ENCODE measurements around the gene FAM110C. TPM values are rescaled to one million over a fixed set of nuclear protein-coding genes. Genes with fewer than 3 reads are reported as not detected.

Gene FAM110C
- total and polyA plus RNA-seq, 2 of the 8 experiments (the other 6 are each of a cell fraction or from before 2014, with no cell fraction given) = 4.8 to 13.2 TPM

GRCh38 chr2:90645-91312 lies 44.5 kb upstream of the FAM110C start:
- Histone ChIP-seq H4K91ac (replicated peaks; ENCODE audit: insufficient read length, low read length) (no peak overlapping the region), H2AK5ac (ENCODE audit: low read depth, low read length) (no peak overlapping the region), H3K27me3 (replicated peaks in 1 of 4; ENCODE audit: control insufficient read depth in 3 of 4, extremely low read depth in 1 of 4, insufficient read depth in 3 of 4, low read length in 3 of 4) (no peaks in the 10 kb centered on the region), H2BK15ac (ENCODE audit: low read length) (no peak overlapping the region), H4K20me1 (replicated peaks in 1 of 2; ENCODE audit: control insufficient read depth in 1 of 2, insufficient read depth in 2 of 2, low read length in 2 of 2) (no peaks in the 10 kb centered on the region), H3K14ac (ENCODE audit: insufficient read length) (no peak overlapping the region), H2BK20ac (ENCODE audit: low read length) (no peak overlapping the region), H2BK5ac (ENCODE audit: low read depth, low read length) (no peak overlapping the region), H3K27ac (ENCODE audit: low read depth, low read length) (no peak overlapping the region), H4K5ac (ENCODE audit: insufficient read length, low read depth, low read length) (no peak overlapping the region), H4K8ac (ENCODE audit: extremely low read depth, insufficient read depth, low read length) (no peak overlapping the region), H2AFZ (ENCODE audit: low read length) (peak overlapping the region; percentile 93; the same call in 1 of the 2 replicates), H3K4me1 (replicated peaks in 1 of 4; ENCODE audit: control insufficient read depth in 3 of 4, insufficient read depth in 4 of 4, low read length in 3 of 4) (peaks cover 0 to 5% (median 0%) of the 10 kb centered on the region in 4 experiments; a peak in 2 of 7 replicates), H3K4me2 (ENCODE audit: insufficient read depth in 1 of 2, low read depth in 2 of 2, low read length in 2 of 2) (no peak overlapping the region), H3K18ac (ENCODE audit: extremely low read depth, low read length) (no peak overlapping the region), H3K4me3 (ENCODE audit: extremely low read depth in 1 of 4, insufficient read depth in 2 of 4, low read depth in 3 of 4, low read length in 4 of 4) (no peak overlapping the region), H3K79me1 (ENCODE audit: low read depth, low read length) (no peaks in the 10 kb centered on the region), H3K9ac (replicated peaks in 1 of 4; ENCODE audit: extremely low read depth in 1 of 4, low read depth in 3 of 4, low read length in 3 of 4) (no peak overlapping the region), H3K23ac (ENCODE audit: insufficient read length) (no peak overlapping the region), H2BK12ac (ENCODE audit: low read depth, low read length) (no peak overlapping the region), H3K79me2 (ENCODE audit: control insufficient read depth in 1 of 2, insufficient read depth in 2 of 2, low read length in 2 of 2) (no peaks in the 10 kb centered on the region), H3K9me3 (ENCODE audit: insufficient read depth in 2 of 2, low read depth in 1 of 2, low read length in 1 of 2) (no peaks in the 10 kb centered on the region; a peak in 1 of 4 replicates), H3K4ac (replicated peaks; ENCODE audit: insufficient read length, low read depth, low read length) (no peak overlapping the region), H2BK120ac (replicated peaks; ENCODE audit: low read depth, low read length) (no peak overlapping the region), H3K56ac (replicated peaks; ENCODE audit: insufficient read length, low read depth, low read length) (no peak overlapping the region), H3K23me2 (ENCODE audit: low read depth, low read length) (no peaks in the 10 kb centered on the region), H3K36me3 (ENCODE audit: control insufficient read depth in 2 of 4, insufficient read depth in 4 of 4, low read length in 3 of 4) (no peaks in the 10 kb centered on the region)
- 97% methylated on average over 16 of the region's 25 CpGs; no CpG with 5 or more reads in 1 of the 2 experiments for WGBS, 2 experiments (ENCODE audit: extremely low coverage in 1 of 2, insufficient coverage in 1 of 2, insufficient read length in 1 of 2, insufficient replicate concordance in 2 of 2, low coverage in 1 of 2, low lambda C conversion rate in 2 of 2, missing lambda C conversion rate in 1 of 2)
- DNase-seq (ENCODE audit: low read depth in 1 of 2, low spot score in 2 of 2) (no peak), FAIRE-seq (no peak)
- CTCF ChIA-PET (ENCODE audit: partially characterized antibody) = interaction anchor here (0.6 to 2.5 kb wide), 8 partner anchors 10 to 1460 kb away, joined by 3 to 10 read pairs (median 3); no protein-coding TSS in a partner anchor
- POLR2A ChIA-PET (ENCODE audit: partially characterized antibody) = no interaction called here
- no peak for TF ChIP-seq USF2 (IDR thresholded peaks at IDR 0.05; ENCODE audit: low read length)
- no peak for TF ChIP-seq FOSL1 (IDR thresholded peaks at IDR 0.05; ENCODE audit: insufficient read depth, low read depth, low read length)
- TF ChIP-seq TCF12 (IDR thresholded peaks at IDR 0.05; ENCODE audit: low read depth, low read length) = no peak
- no peak for TF ChIP-seq HDAC2 (IDR thresholded peaks at IDR 0.05; ENCODE audit: borderline replicate concordance in 1 of 2, low read depth in 2 of 2, low read length in 2 of 2)
- no peak for TF ChIP-seq SP2 (IDR thresholded peaks at IDR 0.05; ENCODE audit: low read length)
- TF ChIP-seq BCL11A (IDR thresholded peaks at IDR 0.05; ENCODE audit: low read depth in 2 of 2, low read length in 2 of 2) = no peak
- TF ChIP-seq YY1 (IDR thresholded peaks at IDR 0.05; ENCODE audit: low read depth, low read length) = no peak
- TF ChIP-seq NANOG (IDR thresholded peaks at IDR 0.05; ENCODE audit: insufficient read depth, low read depth, low read length, poor library complexity, severe bottlenecking) = no peak
- no peak for TF ChIP-seq SP4 (IDR thresholded peaks at IDR 0.05; ENCODE audit: low read length)
- TF ChIP-seq RFX5 (IDR thresholded peaks at IDR 0.05; ENCODE audit: borderline replicate concordance, low read depth, low read length) = no peak
